Measurements from ENCODE around the gene ADTRP.

DNA sequence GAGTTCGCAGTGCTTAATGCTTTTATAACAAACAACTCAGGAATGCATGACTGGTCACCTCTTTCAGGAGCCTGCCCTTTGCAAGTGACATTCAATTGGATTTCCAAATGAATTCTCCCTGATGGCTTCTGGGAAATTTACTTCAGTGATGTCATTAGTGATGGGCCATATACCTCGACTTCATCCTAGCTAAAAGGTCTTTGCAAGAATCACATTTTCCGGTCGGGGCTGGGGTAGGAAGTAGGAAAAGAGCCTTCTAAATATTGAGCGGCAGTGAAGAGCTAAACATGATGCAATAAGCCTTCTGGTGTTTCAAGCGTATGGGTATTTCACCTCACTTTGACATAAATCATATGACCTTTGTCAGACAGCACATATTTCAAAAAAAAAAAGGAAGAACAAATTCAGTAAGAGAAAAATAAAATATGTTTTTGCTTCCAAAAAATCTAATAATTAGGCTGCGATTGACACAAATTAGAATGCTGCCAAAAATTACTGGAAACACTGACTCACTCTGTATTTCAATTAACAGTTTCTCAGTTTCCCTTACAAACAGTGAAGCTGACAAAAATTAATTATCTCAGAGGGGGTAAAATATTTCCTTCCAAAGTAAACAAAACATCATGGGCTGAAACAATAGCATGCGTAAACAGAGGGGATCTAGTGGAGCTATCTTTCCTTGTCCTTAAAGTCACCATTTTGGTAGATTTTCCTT, 39.8 kb downstream of the ADTRP start:
- TF ChIP-seq, protein P1, sequence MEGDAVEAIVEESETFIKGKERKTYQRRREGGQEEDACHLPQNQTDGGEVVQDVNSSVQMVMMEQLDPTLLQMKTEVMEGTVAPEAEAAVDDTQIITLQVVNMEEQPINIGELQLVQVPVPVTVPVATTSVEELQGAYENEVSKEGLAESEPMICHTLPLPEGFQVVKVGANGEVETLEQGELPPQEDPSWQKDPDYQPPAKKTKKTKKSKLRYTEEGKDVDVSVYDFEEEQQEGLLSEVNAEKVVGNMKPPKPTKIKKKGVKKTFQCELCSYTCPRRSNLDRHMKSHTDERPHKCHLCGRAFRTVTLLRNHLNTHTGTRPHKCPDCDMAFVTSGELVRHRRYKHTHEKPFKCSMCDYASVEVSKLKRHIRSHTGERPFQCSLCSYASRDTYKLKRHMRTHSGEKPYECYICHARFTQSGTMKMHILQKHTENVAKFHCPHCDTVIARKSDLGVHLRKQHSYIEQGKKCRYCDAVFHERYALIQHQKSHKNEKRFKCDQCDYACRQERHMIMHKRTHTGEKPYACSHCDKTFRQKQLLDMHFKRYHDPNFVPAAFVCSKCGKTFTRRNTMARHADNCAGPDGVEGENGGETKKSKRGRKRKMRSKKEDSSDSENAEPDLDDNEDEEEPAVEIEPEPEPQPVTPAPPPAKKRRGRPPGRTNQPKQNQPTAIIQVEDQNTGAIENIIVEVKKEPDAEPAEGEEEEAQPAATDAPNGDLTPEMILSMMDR (IDR thresholded peaks at IDR 0.05): no peak
- no peak for TF ChIP-seq POLR2A (IDR thresholded peaks at IDR 0.05)
- no peak for TF ChIP-seq POLR2AphosphoS5 (IDR thresholded peaks at IDR 0.05)
- no peak for TF ChIP-seq EP300 (IDR thresholded peaks at IDR 0.05; ENCODE audit: low read depth)
